Lung (tissue), 12 donors: ENCODE data around the gene SPOPL. TPM values are rescaled to one million over a fixed set of nuclear protein-coding genes. Genes with fewer than 3 reads are reported as not detected.
"Not testable (repeated sequence)": the region's sequence is repeated elsewhere in the genome, so short reads cannot be mapped to it uniquely, and the experiment has no call there.

Experiments used
- ATAC-seq: fragments of 200-7000 bp; cut with Tn5 transposase; one replicate; pipeline ENCODE4 v1.9.1; 2020; ENCODE audit warnings: moderate number of reproducible peaks; ENCODE audit not compliant: insufficient read depth, low FRiP score
- DNase-seq, 3 donors: peaks; one replicate each; pipeline ENCODE4 v3.0.0-alpha.2; 2013 to 2017
- H3K27ac ChIP-seq, 2 donors: one replicate each; pipeline ENCODE4 v1.5.1; 2013; ENCODE audit warnings: mild to moderate bottlenecking in 2 of 2, moderate library complexity in 2 of 2, control low read depth in 1 of 2, inconsistent platforms in 1 of 2, low read depth in 1 of 2, low read length in 1 of 2
- H3K27me3 ChIP-seq, 3 donors: one replicate each; pipeline ENCODE4 v1.5.1; 2013; ENCODE audit warnings: low read length in 2 of 3; ENCODE audit not compliant: control insufficient read depth in 3 of 3, insufficient read depth in 3 of 3
- H3K36me3 ChIP-seq, 4 donors: one replicate each; pipeline ENCODE4 v1.5.1; 2013; ENCODE audit warnings: low read length in 4 of 4, mild to moderate bottlenecking in 1 of 4, moderate library complexity in 1 of 4; ENCODE audit not compliant: control insufficient read depth in 4 of 4, insufficient read depth in 4 of 4
- H3K4me1 ChIP-seq, 5 donors: one replicate each; pipeline ENCODE4 v1.5.1; 2013; ENCODE audit warnings: low read length in 5 of 5, mild to moderate bottlenecking in 2 of 5, moderate library complexity in 1 of 5; ENCODE audit not compliant: control insufficient read depth in 5 of 5, insufficient read depth in 5 of 5
- H3K4me3 ChIP-seq: one replicate; pipeline ENCODE4 v1.5.1; 2013; ENCODE audit warnings: mild to moderate bottlenecking, control low read depth, moderate library complexity
- H3K9ac ChIP-seq, 2 donors: one replicate each; pipeline ENCODE4 v1.5.1; 2013; ENCODE audit warnings: low read length in 2 of 2, control low read depth in 1 of 2; ENCODE audit not compliant: insufficient read depth in 1 of 2
- H3K9me3 ChIP-seq, 4 donors: one replicate each; pipeline ENCODE4 v1.5.1; 2013; ENCODE audit warnings: low read length in 3 of 4, mild to moderate bottlenecking in 1 of 4, moderate library complexity in 1 of 4; ENCODE audit not compliant: control insufficient read depth in 4 of 4, insufficient read depth in 3 of 4
- WGBS, 2 donors: extraction: QIAGEN DNeasy Blood & Tissue Kit; methylation state at CpG; one replicate each; pipeline ENCODE4 v1.1.7; 2013; 5-methylcytosine and 5-hydroxymethylcytosine counted together
- polyA plus RNA-seq, 2 donors: library from polyadenylated mRNA; stranded (reverse); fragments of 200-250 nt; gene quantifications; one replicate each; pipeline ENCODE4 v1.2.1, GENCODE V29; 2013
- total RNA-seq, 2 donors: library from RNA; depleted of rRNA in 1 of 2; stranded (reverse); fragments of >200 nt in 1 of 2; gene quantifications; one replicate each; pipeline ENCODE4 v1.2.1, GENCODE V29; 2014 to 2021
- TF ChIP-seq, protein P1 (sequence below): IDR thresholded peaks from 2 replicates; pipeline ENCODE4 v1.5.1; 2012; ENCODE audit warnings: mild to moderate bottlenecking; ENCODE audit errors: control extremely low read depth, extremely low read depth
- donor health status: control.
- donor health status: control.
- donor health status: Bipolar disorder and iron deficiency.
- donor health status: healthy.
- donor health status: DM: yes; HTN: yes; CAD: no.

The SPOPL gene
- total and polyA plus RNA-seq, 4 donors = 4.4 to 39.7 (median 18.2) TPM

DNA sequence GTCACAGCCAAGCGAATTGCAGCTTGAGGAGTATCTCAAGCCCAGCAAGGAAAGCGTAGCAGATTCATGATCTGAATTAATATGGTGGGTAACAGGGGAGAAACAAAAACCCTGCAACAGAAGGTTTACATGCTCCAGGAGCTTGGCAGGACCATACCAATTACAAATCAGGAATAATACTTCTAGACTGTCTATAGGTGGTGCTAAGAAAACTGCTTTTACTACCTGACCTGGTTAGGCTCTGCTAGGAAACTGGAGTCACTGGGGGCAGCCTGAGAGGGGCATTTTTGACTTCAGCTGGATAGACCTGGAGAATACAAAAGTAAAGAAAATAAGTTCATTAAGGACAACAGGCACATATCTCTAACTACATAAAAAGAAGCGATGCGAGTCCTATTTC lies 24.6 kb upstream of the SPOPL start:
- H3K9me3 ChIP-seq = no peaks in the 10 kb centered on the region
- TF ChIP-seq, protein P1, sequence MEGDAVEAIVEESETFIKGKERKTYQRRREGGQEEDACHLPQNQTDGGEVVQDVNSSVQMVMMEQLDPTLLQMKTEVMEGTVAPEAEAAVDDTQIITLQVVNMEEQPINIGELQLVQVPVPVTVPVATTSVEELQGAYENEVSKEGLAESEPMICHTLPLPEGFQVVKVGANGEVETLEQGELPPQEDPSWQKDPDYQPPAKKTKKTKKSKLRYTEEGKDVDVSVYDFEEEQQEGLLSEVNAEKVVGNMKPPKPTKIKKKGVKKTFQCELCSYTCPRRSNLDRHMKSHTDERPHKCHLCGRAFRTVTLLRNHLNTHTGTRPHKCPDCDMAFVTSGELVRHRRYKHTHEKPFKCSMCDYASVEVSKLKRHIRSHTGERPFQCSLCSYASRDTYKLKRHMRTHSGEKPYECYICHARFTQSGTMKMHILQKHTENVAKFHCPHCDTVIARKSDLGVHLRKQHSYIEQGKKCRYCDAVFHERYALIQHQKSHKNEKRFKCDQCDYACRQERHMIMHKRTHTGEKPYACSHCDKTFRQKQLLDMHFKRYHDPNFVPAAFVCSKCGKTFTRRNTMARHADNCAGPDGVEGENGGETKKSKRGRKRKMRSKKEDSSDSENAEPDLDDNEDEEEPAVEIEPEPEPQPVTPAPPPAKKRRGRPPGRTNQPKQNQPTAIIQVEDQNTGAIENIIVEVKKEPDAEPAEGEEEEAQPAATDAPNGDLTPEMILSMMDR = no peak
- 97 to 98% methylated on average over 4 of the region's 4 CpGs for WGBS, 2 donors
- no peaks in the 10 kb centered on the region for H3K4me1 ChIP-seq
- no peak overlapping the region for H3K27ac ChIP-seq
- no peaks in the 10 kb centered on the region for H3K36me3 ChIP-seq
- H3K27me3 ChIP-seq = no peaks in the 10 kb centered on the region
- no peak for ATAC-seq
- H3K9ac ChIP-seq = no peak overlapping the region
- H3K4me3 ChIP-seq = no peak overlapping the region
- DNase-seq = no peak

DNA sequence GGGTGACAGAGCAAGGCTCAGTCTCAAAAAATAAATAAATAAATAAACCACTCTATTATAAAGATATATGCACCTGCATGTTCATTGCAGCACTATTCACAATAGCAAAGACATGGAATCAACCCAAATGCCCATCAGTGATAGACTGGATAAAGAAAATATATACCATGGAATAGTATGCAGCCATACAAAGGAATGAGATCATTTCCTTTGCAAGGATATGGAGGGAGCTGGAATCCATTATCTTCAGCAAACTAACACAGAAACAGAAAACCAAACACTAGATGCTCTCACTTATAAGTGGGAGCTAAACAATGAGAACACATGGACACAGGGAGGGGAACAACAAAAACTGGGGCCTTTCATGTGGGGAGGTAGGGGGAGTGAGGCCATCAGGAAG lies 18.8 kb upstream of the SPOPL start:
- not testable (repeated sequence) for H3K36me3 ChIP-seq, ATAC-seq, H3K4me1 ChIP-seq, H3K9me3 ChIP-seq, DNase-seq, H3K4me3 ChIP-seq, H3K27ac ChIP-seq, H3K9ac ChIP-seq, H3K27me3 ChIP-seq

DNA sequence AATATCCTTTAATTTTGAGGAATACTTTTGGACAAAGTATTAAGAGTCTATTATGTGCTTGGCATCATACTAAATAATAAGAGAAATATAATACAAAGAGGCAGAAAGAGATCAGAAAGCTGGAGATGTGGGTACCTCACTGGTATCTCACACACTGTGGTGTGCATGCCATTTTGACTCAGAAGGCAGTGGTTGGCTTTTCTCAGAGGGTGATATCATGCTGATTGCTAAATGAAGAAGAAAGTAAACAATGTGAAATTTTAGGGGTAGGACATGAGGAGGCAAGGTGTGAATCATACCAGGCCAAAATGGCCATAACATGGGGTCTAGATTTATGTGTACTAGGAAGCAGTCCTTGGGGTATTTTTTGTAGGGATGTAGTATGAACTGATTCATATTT lies 16.6 kb upstream of the SPOPL start:
- H3K4me3 ChIP-seq = no peak overlapping the region
- H3K36me3 ChIP-seq = no peaks in the 10 kb centered on the region
- TF ChIP-seq, protein P1 = no peak
- H3K27ac ChIP-seq = no peak overlapping the region
- H3K9ac ChIP-seq = no peak overlapping the region
- ATAC-seq (no peak), DNase-seq (no peak)
- no peaks in the 10 kb centered on the region for H3K27me3 ChIP-seq
- no peaks in the 10 kb centered on the region for H3K4me1 ChIP-seq
- H3K9me3 ChIP-seq = no peaks in the 10 kb centered on the region

DNA sequence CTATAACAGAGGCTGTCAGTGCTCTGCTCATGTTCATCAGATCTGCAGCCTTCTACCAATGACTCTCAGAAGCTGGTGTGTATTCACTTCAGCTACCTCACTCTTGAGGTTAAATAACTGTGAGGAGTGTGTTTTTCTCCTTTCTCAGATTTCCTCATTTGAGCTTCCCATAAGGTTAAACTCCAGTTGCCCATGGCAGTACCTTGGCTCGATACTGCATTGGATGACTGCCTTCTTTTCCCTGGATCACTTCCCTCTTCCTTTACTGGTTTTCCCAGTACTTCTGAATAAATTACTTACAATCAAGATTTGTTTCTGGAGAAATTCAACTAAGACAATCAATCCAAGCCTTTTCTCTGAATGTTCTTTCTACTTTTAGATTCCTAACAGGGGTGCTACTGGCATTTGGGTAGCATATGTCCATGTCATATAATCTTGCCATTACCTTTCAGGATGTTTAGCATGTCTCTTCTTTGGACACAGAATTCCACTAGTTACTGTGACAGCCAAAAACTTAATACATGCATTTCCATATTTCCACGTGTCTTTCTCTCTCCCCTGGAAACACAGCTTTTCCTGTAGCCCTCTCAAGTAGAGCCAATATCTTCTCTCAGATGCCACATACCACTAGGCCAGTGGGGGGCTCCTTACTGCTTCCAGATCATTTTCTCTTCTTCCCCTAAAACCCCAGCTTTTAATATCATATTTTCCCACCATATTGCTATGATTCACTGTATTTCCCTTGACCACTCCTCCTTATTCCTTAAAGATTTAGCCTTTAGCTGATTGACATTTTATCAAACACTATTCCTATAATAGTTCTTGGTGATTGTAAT lies 15.0 kb upstream of the SPOPL start:
- Histone ChIP-seq H3K36me3 (no peaks in the 10 kb centered on the region), H3K4me3 (no peak overlapping the region), H3K4me1 (no peaks in the 10 kb centered on the region), H3K9ac (no peak overlapping the region), H3K27ac (no peak overlapping the region), H3K27me3 (no peaks in the 10 kb centered on the region), H3K9me3 (no peaks in the 10 kb centered on the region)
- no peak for ATAC-seq
- WGBS, 2 donors = 69 to 71% methylated on average over 2 of the region's 2 CpGs
- TF ChIP-seq, protein P1 = no peak
- no peak for DNase-seq
